T-cell (primary cell): ENCODE data around the gene FITM2. TPM values are rescaled to one million over a fixed set of nuclear protein-coding genes. Genes with fewer than 3 reads are reported as not detected.

ENCODE experiments used
- ATAC-seq, 4 experiments: fragments of 200-7000 bp in 3 of 4; fragments of 150-1000 bp in 1 of 4; cut with Tn5 transposase; replicated peaks in 1 of 4; 1 replicate in 3 of 4; 2 replicates in 1 of 4; pipeline ENCODE4 v1.10.0; 2021; ENCODE audit warnings: moderate library complexity in 3 of 4, mild to moderate bottlenecking in 2 of 4, moderate number of reproducible peaks in 1 of 4
- CTCF ChIA-PET, 2 donors: fragments of 300-600 bp; sonication (Branson Sonifier 250); formaldehyde crosslinking; loops; one replicate each; lab custom pipeline; 2022; ENCODE audit warnings: antibody characterized with exemption in 2 of 2; lab: Charles Lee
- POLR2A ChIA-PET, 2 donors: fragments of 300-600 bp; sonication (Branson Sonifier 250); formaldehyde crosslinking; loops; one replicate each; lab custom pipeline; 2022; ENCODE audit warnings: antibody characterized with exemption in 2 of 2; lab: Charles Lee
- DNase-seq, 35 experiments: peaks; one replicate each; pipeline versions ENCODE4 v3.0.0 to v3.0.0-alpha.2; 2013 to 2023
- H3K27ac ChIP-seq: one replicate; pipeline ENCODE4 v1.5.1; 2013; ENCODE audit warnings: low read length
- H3K27me3 ChIP-seq, 2 experiments: replicated peaks in 1 of 2; 1 replicate in 1 of 2; 2 replicates in 1 of 2; pipeline versions ENCODE4 v1.6.1 to v1.7.0; 2013; ENCODE audit warnings: low read length in 1 of 2, mixed read lengths in 1 of 2; ENCODE audit not compliant: control insufficient read depth in 2 of 2, insufficient read depth in 2 of 2; ENCODE audit errors: extremely low read depth in 1 of 2
- H3K36me3 ChIP-seq, 2 donors: 1 replicate in 1 of 2; 2 replicates in 1 of 2; pipeline versions ENCODE4 v1.6.1 to v1.7.0; 2013; ENCODE audit warnings: low read length in 1 of 2; ENCODE audit not compliant: control insufficient read depth in 2 of 2, insufficient read depth in 1 of 2; ENCODE audit errors: extremely low read depth in 1 of 2
- H3K4me1 ChIP-seq, 2 experiments: 1 replicate in 1 of 2; 2 replicates in 1 of 2; pipeline versions ENCODE4 v1.6.1 to v1.7.0; 2013; ENCODE audit warnings: low read length in 2 of 2, mixed read lengths in 1 of 2; ENCODE audit not compliant: insufficient read depth in 2 of 2, control insufficient read depth in 1 of 2; ENCODE audit errors: extremely low read depth in 1 of 2
- H3K4me3 ChIP-seq, 2 donors: 1 replicate in 1 of 2; 2 replicates in 1 of 2; pipeline versions ENCODE4 v1.5.1 to v1.7.0; 2013; ENCODE audit warnings: mild to moderate bottlenecking in 2 of 2, low read length in 1 of 2, moderate library complexity in 1 of 2; ENCODE audit not compliant: control insufficient read depth in 1 of 2; ENCODE audit errors: extremely low read depth in 1 of 2
- H3K9me3 ChIP-seq: 2 replicates; pipeline ENCODE4 v1.7.0; 2013
- H3K27ac Mint-ChIP-seq, 2 donors: one replicate each; pipeline ENCODE4 v1.8.0; 2020 to 2021; ENCODE audit warnings: mild to moderate bottlenecking in 2 of 2, mixed read lengths in 2 of 2
- H3K27me3 Mint-ChIP-seq, 2 donors: one replicate each; pipeline ENCODE4 v1.8.0; 2021 to 2022; ENCODE audit warnings: mixed read lengths in 2 of 2
- H3K36me3 Mint-ChIP-seq: one replicate; pipeline ENCODE4 v1.8.0; 2021; ENCODE audit warnings: mixed read lengths
- H3K4me1 Mint-ChIP-seq, 3 donors: one replicate each; pipeline ENCODE4 v1.8.0; 2020 to 2022; ENCODE audit warnings: mixed read lengths in 3 of 3, mild to moderate bottlenecking in 1 of 3
- H3K4me3 Mint-ChIP-seq, 3 donors: one replicate each; pipeline ENCODE4 v1.8.0; 2020 to 2022; ENCODE audit warnings: mild to moderate bottlenecking in 3 of 3, mixed read lengths in 3 of 3, moderate library complexity in 3 of 3
- H3K9me3 Mint-ChIP-seq, 3 donors: one replicate each; pipeline ENCODE4 v1.8.0; 2020 to 2022; ENCODE audit warnings: mixed read lengths in 3 of 3
- WGBS: methylation state at CpG from one replicate; pipeline ENCODE4 v1.1.5; 2013; ENCODE audit warnings: missing lambda C conversion rate; ENCODE audit not compliant: insufficient coverage; 5-methylcytosine and 5-hydroxymethylcytosine counted together
- total RNA-seq, 35 experiments: library from RNA in 6 of 35; stranded (reverse) in 6 of 35; fragments of 120-200 nt in 1 of 35; gene quantifications; one replicate each; pipeline versions ENCODE4 v1.2.1 to v1.2.4 and lab custom pipeline; 2013 to 2026

The FITM2 gene
- total RNA-seq, 5 donors from 2014 or later (not counting 1 experiment from before 2014, with no cell fraction given) = 4.5 to 7.4 (median 6.2) TPM

DNA sequence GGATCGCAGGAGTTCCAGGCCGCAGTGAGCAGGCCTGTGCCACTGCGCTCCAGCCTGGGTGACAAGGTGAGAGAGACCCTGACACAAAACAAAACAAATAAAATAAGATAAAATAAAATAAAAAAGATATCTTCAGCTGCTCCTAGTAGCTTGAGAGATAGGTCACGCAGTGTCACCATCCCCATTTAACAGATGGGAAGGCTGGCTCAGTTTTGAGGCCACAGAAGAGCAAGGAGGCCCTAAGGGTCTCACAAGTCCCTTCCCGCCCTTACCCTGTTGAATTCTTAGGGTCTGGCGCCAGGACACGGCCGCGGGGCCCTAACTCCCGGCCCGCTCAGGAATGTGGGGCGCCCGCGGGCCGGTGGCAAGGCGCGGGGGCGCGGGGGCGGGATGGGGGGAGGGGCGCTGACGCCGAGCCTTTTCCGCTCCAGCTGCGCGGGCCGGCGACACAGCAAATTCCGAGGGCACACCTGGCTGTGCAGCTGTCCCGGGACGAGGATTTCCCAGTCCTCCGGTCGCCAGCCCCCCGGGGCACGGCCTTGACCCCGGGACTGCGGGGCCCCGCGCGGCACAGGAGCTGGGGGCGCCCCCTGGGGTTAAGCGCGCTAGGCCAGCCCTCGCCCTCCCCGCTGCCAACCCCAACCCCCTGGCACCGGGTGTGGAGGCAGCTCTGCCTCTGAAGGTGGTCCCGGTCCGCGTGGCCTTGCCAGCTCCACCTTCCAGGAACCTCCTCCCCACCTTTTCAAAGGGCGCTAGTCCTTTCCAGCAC is 15.6 kb upstream of the FITM2 start:
- POLR2A ChIA-PET = interaction anchor here in 1 of 2 donors (0.6 kb wide), 1 partner anchor 10 kb away, joined by 3 read pairs; no protein-coding TSS in a partner anchor
- peaks cover 0 to 2% (median 0%) of the 10 kb centered on the region in 3 donors for H3K4me1 Mint-ChIP-seq
- Histone ChIP-seq H3K4me3 (peak overlapping the region; percentile 12 to 32), H3K4me1 (peaks cover 0 to 6% of the 10 kb centered on the region in 2 experiments), H3K36me3 (no peaks in the 10 kb centered on the region), H3K9me3 (no peaks in the 10 kb centered on the region), H3K27me3 (peaks cover 0 to 31% of the 10 kb centered on the region in 2 experiments), H3K27ac (no peak overlapping the region)
- no peak overlapping the region for H3K27ac Mint-ChIP-seq
- H3K27me3 Mint-ChIP-seq = peaks cover 0 to 10% of the 10 kb centered on the region in 2 donors
- no peaks in the 10 kb centered on the region for H3K36me3 Mint-ChIP-seq
- WGBS = 2% methylated on average over 27 of the region's 50 CpGs
- H3K4me3 Mint-ChIP-seq = peak overlapping the region in 2 of 3 donors; percentile 52 to 68
- DNase-seq (peak in 13 of 35 experiments; percentile 2 to 29 (median 10)), ATAC-seq (peak; percentile 71 to 80 (median 74))
- no peaks in the 10 kb centered on the region for H3K9me3 Mint-ChIP-seq
- CTCF ChIA-PET = interaction anchor here in 1 of 2 donors (1.5 kb wide), 1 partner anchor 15 kb away, joined by 4 read pairs; the partner anchor contains the start of gene FITM2

GRCh38 chr20:44324343-44324742 is 13.3 kb upstream of the FITM2 start:
- DNase-seq (no peak), ATAC-seq (no peak)
- no peak overlapping the region for H3K4me3 Mint-ChIP-seq
- peaks cover 0 to 6% of the 10 kb centered on the region in 2 donors for H3K27me3 Mint-ChIP-seq
- CTCF ChIA-PET = interaction anchor here in 1 of 2 donors (0.5 kb wide), 1 partner anchor 10 kb away, joined by 12 read pairs; no protein-coding TSS in a partner anchor
- no peak overlapping the region for H3K27ac Mint-ChIP-seq
- H3K4me1 ChIP-seq = peaks cover 0 to 6% of the 10 kb centered on the region in 2 experiments
- no peaks in the 10 kb centered on the region for H3K36me3 ChIP-seq
- no peak overlapping the region for H3K4me3 ChIP-seq
- H3K9me3 Mint-ChIP-seq = no peaks in the 10 kb centered on the region
- WGBS = 40% methylated on average over 1 of the region's 1 CpG
- no peaks in the 10 kb centered on the region for H3K9me3 ChIP-seq
- peaks cover 0 to 2% (median 0%) of the 10 kb centered on the region in 3 donors for H3K4me1 Mint-ChIP-seq
- peaks cover 0 to 23% of the 10 kb centered on the region in 2 experiments for H3K27me3 ChIP-seq
- H3K27ac ChIP-seq = no peak overlapping the region
- POLR2A ChIA-PET = no interaction called here
- no peaks in the 10 kb centered on the region for H3K36me3 Mint-ChIP-seq

DNA sequence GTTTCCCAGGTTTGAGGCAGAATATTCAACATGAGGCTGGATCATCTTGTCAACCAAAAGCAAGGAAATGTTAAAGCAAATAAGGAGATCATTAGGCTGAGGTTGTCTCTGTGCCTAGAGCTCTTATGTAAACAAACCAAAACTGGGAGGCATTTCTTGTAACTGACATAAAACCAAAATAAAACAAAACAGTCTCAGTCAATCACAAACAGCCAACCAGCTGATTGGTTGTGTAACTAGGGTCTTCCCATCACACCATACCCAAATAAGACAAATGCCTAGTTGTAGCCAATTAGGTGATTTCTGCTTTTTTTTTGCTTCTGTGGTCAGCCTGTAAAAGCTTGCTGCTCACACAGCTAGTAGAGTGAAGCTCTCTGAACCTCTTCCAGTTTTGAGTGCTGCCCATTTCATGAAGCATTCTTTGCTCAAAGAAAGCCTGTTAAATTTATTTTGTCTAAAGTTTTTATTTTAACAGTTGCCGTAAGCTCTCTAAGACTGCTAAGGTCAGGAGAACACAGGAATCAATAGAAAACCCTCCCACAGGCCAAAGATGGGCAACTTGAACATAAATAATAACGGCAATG is 8.9 kb upstream of the FITM2 start:
- Mint-ChIP-seq H3K4me1 (no peaks in the 10 kb centered on the region), H3K4me3 (no peak overlapping the region), H3K27ac (no peak overlapping the region), H3K9me3 (no peaks in the 10 kb centered on the region), H3K36me3 (no peaks in the 10 kb centered on the region), H3K27me3 (peaks cover 0 to 4% of the 10 kb centered on the region in 2 donors)
- ChIA-PET POLR2A (interaction anchor here in 1 of 2 donors (0.6 to 0.7 kb wide), 2 partner anchors 9 to 566 kb away, joined by 3 read pairs; partner anchors contain the start of genes FITM2 and YWHAB), CTCF (interaction anchor here (0.6 to 4.4 kb wide), 5 partner anchors 8 to 131 kb away, joined by 3 to 30 read pairs (median 3); partner anchors contain the start of gene FITM2 (in 1 of the 2))
- H3K27me3 ChIP-seq = peaks cover 0 to 16% of the 10 kb centered on the region in 2 experiments
- WGBS = no CpG with 5 or more reads among the region's 2 CpGs
- H3K9me3 ChIP-seq = no peaks in the 10 kb centered on the region
- ATAC-seq (no peak), DNase-seq (no peak)
- no peaks in the 10 kb centered on the region for H3K4me1 ChIP-seq
- no peak overlapping the region for H3K4me3 ChIP-seq
- no peaks in the 10 kb centered on the region for H3K36me3 ChIP-seq
- H3K27ac ChIP-seq = no peak overlapping the region

DNA sequence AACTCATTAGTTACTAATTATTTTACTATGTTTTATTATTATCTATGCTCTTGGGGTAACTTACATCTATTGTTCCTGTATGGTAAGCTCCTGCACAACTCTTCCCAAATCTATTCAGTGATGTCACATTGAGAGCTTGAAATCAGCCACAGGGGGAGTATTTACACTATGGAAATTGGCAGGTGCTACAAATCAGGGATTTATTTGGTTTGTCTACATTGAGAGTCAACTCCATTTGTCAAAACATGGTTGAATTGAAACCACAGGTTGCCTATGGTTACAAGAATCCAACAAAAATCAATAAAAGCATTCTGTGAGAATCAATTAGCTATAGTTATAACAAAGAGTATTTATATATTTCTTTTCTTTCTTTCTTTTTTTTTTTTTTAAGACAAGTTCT is 3.9 kb upstream of the FITM2 start:
- ATAC-seq (no peak), DNase-seq (no peak)
- Histone ChIP-seq H3K36me3 (no peaks in the 10 kb centered on the region), H3K4me3 (no peak overlapping the region), H3K4me1 (peaks cover 4 to 15% of the 10 kb centered on the region in 2 experiments), H3K9me3 (no peaks in the 10 kb centered on the region), H3K27ac (no peak overlapping the region), H3K27me3 (peaks cover 0 to 11% of the 10 kb centered on the region in 2 experiments)
- no peak overlapping the region for H3K4me3 Mint-ChIP-seq
- no peaks in the 10 kb centered on the region for H3K9me3 Mint-ChIP-seq
- no peaks in the 10 kb centered on the region for H3K36me3 Mint-ChIP-seq
- ChIA-PET CTCF (interaction anchor here (0.5 to 9.4 kb wide), 6 partner anchors 13 to 265 kb away, joined by 3 to 246 read pairs (median 4); no protein-coding TSS in a partner anchor), POLR2A (interaction anchor here in 1 of 2 donors (0.6 to 0.7 kb wide), 2 partner anchors 99 to 582 kb away, joined by 3 read pairs; no protein-coding TSS in a partner anchor)
- peaks cover 0 to 4% of the 10 kb centered on the region in 2 donors for H3K27me3 Mint-ChIP-seq
- no peak overlapping the region for H3K27ac Mint-ChIP-seq
- H3K4me1 Mint-ChIP-seq = peaks cover 11 to 15% (median 13%) of the 10 kb centered on the region in 3 donors

GRCh38 chr20:44309763-44310663 is 989 bp downstream of the FITM2 start:
- Mint-ChIP-seq H3K27ac (peak overlapping the region; percentile 4 to 66), H3K27me3 (no peaks in the 10 kb centered on the region), H3K4me3 (peak overlapping the region; percentile 86 to 92 (median 91)), H3K9me3 (no peaks in the 10 kb centered on the region), H3K36me3 (peaks cover 7% of the 10 kb centered on the region), H3K4me1 (peaks cover 20 to 30% (median 24%) of the 10 kb centered on the region in 3 donors)
- DNase-seq = peak in 2 of 35 experiments; percentile 5 to 16
- CTCF ChIA-PET = interaction anchor here (1.0 to 9.4 kb wide), 5 partner anchors 93 to 120 kb away, joined by 3 to 246 read pairs (median 13); no protein-coding TSS in a partner anchor
- POLR2A ChIA-PET = interaction anchor here (0.5 to 1.2 kb wide), 4 partner anchors 80 to 98 kb away, joined by 3 to 5 read pairs (median 4); no protein-coding TSS in a partner anchor
- peaks cover 7 to 23% of the 10 kb centered on the region in 2 experiments for H3K4me1 ChIP-seq
- 18% methylated on average over 9 of the region's 17 CpGs for WGBS
- peaks cover 0 to 3% of the 10 kb centered on the region in 2 experiments for H3K27me3 ChIP-seq
- H3K27ac ChIP-seq = no peak overlapping the region
- peaks cover 7% of the 10 kb centered on the region in 2 donors for H3K36me3 ChIP-seq
- H3K4me3 ChIP-seq = peak overlapping the region; percentile 68 to 95
- no peaks in the 10 kb centered on the region for H3K9me3 ChIP-seq
- ATAC-seq = no peak
